ENCODE data around the gene DCPS. TPM values are rescaled to one million over a fixed set of nuclear protein-coding genes. Genes with fewer than 3 reads are reported as not detected.
A peak's percentile ranks its signal among the peaks of the same experiment; 100 is the strongest.

DCPS gene
- total RNA-seq, 1 donor from 2014 or later: 11.3 TPM

- Histone ChIP-seq H3K27me3 (ENCODE audit: insufficient read depth, low read length) (no peaks in the 10 kb centered on the region), H3K4me3 (ENCODE audit: insufficient read depth, low read depth, low read length) (no peak overlapping the region), H3K4me1 (ENCODE audit: insufficient read depth, low read length) (peaks cover 32% of the 10 kb centered on the region), H4K20me1 (ENCODE audit: insufficient read depth, low read length) (peaks cover 18% of the 10 kb centered on the region), H3K4me2 (ENCODE audit: low read length) (no peak overlapping the region), H3K9ac (ENCODE audit: low read length) (no peak overlapping the region), H3K9me3 (ENCODE audit: insufficient read depth, low read depth, low read length) (no peaks in the 10 kb centered on the region), H3K79me2 (ENCODE audit: insufficient read depth, low read length) (peaks cover 39% of the 10 kb centered on the region), H3K36me3 (ENCODE audit: insufficient read depth, low read length) (no peaks in the 10 kb centered on the region), H2AFZ (ENCODE audit: low read depth, low read length) (no peak overlapping the region), H3K27ac (ENCODE audit: low read depth, low read length) (no peak overlapping the region)
- TF ChIP-seq EZH2 (IDR thresholded peaks at IDR 0.05; ENCODE audit: insufficient read depth, low read length): no peak
- TF ChIP-seq, protein P1, sequence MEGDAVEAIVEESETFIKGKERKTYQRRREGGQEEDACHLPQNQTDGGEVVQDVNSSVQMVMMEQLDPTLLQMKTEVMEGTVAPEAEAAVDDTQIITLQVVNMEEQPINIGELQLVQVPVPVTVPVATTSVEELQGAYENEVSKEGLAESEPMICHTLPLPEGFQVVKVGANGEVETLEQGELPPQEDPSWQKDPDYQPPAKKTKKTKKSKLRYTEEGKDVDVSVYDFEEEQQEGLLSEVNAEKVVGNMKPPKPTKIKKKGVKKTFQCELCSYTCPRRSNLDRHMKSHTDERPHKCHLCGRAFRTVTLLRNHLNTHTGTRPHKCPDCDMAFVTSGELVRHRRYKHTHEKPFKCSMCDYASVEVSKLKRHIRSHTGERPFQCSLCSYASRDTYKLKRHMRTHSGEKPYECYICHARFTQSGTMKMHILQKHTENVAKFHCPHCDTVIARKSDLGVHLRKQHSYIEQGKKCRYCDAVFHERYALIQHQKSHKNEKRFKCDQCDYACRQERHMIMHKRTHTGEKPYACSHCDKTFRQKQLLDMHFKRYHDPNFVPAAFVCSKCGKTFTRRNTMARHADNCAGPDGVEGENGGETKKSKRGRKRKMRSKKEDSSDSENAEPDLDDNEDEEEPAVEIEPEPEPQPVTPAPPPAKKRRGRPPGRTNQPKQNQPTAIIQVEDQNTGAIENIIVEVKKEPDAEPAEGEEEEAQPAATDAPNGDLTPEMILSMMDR (IDR thresholded peaks at IDR 0.05; ENCODE audit: insufficient read depth, low read depth, low read length): no peak
- H3K4me3 Mint-ChIP-seq (ENCODE audit: unreplicated experiment): no peak overlapping the region
- FAIRE-seq (no peak), DNase-seq (ENCODE audit: low read depth) (no peak)
- H3K36me3 Mint-ChIP-seq (ENCODE audit: low read depth, unreplicated experiment): peaks cover 5% of the 10 kb centered on the region
- no peaks in the 10 kb centered on the region for H3K9me3 Mint-ChIP-seq (ENCODE audit: unreplicated experiment)
- peaks cover 21% of the 10 kb centered on the region for H3K4me1 Mint-ChIP-seq (ENCODE audit: low read depth, unreplicated experiment)
- H3K27ac Mint-ChIP-seq (ENCODE audit: unreplicated experiment): no peak overlapping the region
- H3K27me3 Mint-ChIP-seq (ENCODE audit: low read depth, unreplicated experiment): no peaks in the 10 kb centered on the region
These were observed 47.0 kb downstream of the DCPS start for GRCh38 chr11:126350836-126351235.

DNA sequence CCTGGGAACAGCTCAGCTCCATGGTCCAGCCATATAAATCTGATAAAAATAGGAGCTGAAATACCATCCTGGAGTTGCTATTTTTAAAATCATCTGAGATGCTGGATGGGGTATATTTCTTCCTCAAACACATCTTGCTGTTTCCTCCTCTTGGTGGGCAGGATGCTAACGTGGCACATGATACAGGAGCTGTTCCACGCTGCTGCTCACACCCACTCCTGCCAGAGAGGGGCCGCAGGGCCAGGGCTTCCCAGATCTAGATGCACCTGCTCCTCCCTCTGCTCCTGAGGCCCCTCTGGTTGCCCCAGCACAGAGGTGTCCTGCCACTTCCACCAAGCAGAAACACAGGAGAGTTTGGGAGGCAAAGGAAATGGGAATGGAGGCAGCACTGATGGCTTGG lies 48.3 kb downstream of the DCPS start:
- Histone ChIP-seq H2AFZ (ENCODE audit: low read depth, low read length) (no peak overlapping the region), H3K4me2 (ENCODE audit: low read length) (no peak overlapping the region), H3K4me1 (ENCODE audit: insufficient read depth, low read length) (peaks cover 36% of the 10 kb centered on the region), H3K9me3 (ENCODE audit: insufficient read depth, low read depth, low read length) (no peaks in the 10 kb centered on the region), H3K36me3 (ENCODE audit: insufficient read depth, low read length) (no peaks in the 10 kb centered on the region), H3K79me2 (ENCODE audit: insufficient read depth, low read length) (peaks cover 51% of the 10 kb centered on the region), H3K27ac (ENCODE audit: low read depth, low read length) (no peak overlapping the region), H3K4me3 (ENCODE audit: insufficient read depth, low read depth, low read length) (no peak overlapping the region), H3K27me3 (ENCODE audit: insufficient read depth, low read length) (no peaks in the 10 kb centered on the region), H4K20me1 (ENCODE audit: insufficient read depth, low read length) (peaks cover 18% of the 10 kb centered on the region), H3K9ac (ENCODE audit: low read length) (no peak overlapping the region)
- no peak overlapping the region for H3K27ac Mint-ChIP-seq (ENCODE audit: unreplicated experiment)
- H3K4me1 Mint-ChIP-seq (ENCODE audit: low read depth, unreplicated experiment): peaks cover 18% of the 10 kb centered on the region
- no peaks in the 10 kb centered on the region for H3K9me3 Mint-ChIP-seq (ENCODE audit: unreplicated experiment)
- H3K36me3 Mint-ChIP-seq (ENCODE audit: low read depth, unreplicated experiment): peaks cover 2% of the 10 kb centered on the region
- no peak for DNase-seq (ENCODE audit: low read depth)
- no peaks in the 10 kb centered on the region for H3K27me3 Mint-ChIP-seq (ENCODE audit: low read depth, unreplicated experiment)
- no peak overlapping the region for H3K4me3 Mint-ChIP-seq (ENCODE audit: unreplicated experiment)
- FAIRE-seq: no peak
- TF ChIP-seq, protein P1 (IDR thresholded peaks at IDR 0.05; ENCODE audit: insufficient read depth, low read depth, low read length): no peak
- no peak for TF ChIP-seq EZH2 (IDR thresholded peaks at IDR 0.05; ENCODE audit: insufficient read depth, low read length)

DNA sequence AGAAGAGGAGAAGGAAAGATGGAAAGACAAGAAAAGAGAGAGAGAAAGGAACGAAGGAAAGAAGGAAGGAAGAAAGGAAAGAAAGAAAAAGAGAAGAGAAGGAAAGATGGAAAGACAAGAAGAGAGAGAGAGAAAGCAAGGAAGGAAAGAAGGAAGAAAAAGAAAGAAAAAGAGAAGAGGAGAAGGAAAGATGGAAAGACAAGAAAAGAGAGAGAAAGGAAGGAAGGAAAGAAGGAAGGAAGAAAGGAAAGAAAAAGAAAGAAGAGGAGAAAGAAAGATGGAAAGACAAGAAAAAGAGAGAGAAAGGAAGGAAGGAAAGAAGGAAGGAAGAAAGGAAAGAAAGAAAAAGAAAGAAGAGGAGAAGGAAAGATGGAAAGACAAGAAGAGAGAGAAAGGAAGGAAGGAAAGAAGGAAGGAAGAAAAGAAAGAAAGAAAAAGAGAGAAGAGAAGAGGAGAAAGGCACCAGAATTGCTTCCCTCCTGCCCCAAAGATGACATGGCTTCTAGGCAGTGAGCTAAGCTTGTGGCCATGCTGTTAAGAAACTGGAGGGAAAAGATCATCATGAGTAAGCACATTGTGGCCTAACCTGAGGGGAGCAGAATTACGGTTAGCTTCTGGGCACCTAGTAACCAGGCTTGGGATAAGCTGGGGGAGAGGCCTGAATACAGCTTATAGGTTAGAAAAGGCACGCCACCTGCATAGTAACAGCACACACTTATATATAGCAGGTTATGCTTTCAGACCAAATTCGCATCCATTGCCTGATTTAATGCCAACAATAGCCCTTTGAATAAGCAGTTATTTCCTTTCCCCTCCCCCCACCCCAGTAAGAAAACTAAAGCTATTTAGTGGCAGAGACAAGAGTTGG lies 49.3 kb downstream of the DCPS start:
- Mint-ChIP-seq H3K27me3 (ENCODE audit: low read depth, unreplicated experiment) (no peaks in the 10 kb centered on the region), H3K36me3 (ENCODE audit: low read depth, unreplicated experiment) (peaks cover 2% of the 10 kb centered on the region), H3K27ac (ENCODE audit: unreplicated experiment) (peak overlapping the region; percentile 18), H3K4me3 (ENCODE audit: unreplicated experiment) (peak overlapping the region; percentile 21), H3K9me3 (ENCODE audit: unreplicated experiment) (no peaks in the 10 kb centered on the region), H3K4me1 (ENCODE audit: low read depth, unreplicated experiment) (peaks cover 18% of the 10 kb centered on the region)
- no peak overlapping the region for H3K9ac ChIP-seq (ENCODE audit: low read length)
- no peak for FAIRE-seq
- H3K4me2 ChIP-seq (ENCODE audit: low read length): peak overlapping the region; percentile 67
- H3K4me1 ChIP-seq (ENCODE audit: insufficient read depth, low read length): peaks cover 37% of the 10 kb centered on the region
- H3K27me3 ChIP-seq (ENCODE audit: insufficient read depth, low read length): no peaks in the 10 kb centered on the region
- H3K9me3 ChIP-seq (ENCODE audit: insufficient read depth, low read depth, low read length): no peaks in the 10 kb centered on the region
- H4K20me1 ChIP-seq (ENCODE audit: insufficient read depth, low read length): peaks cover 19% of the 10 kb centered on the region
- H3K36me3 ChIP-seq (ENCODE audit: insufficient read depth, low read length): no peaks in the 10 kb centered on the region
- H3K79me2 ChIP-seq (ENCODE audit: insufficient read depth, low read length): peaks cover 55% of the 10 kb centered on the region
- peak; percentile 65 for DNase-seq (ENCODE audit: low read depth)
- TF ChIP-seq, protein P1 (IDR thresholded peaks at IDR 0.05; ENCODE audit: insufficient read depth, low read depth, low read length): no peak
- no peak for TF ChIP-seq EZH2 (IDR thresholded peaks at IDR 0.05; ENCODE audit: insufficient read depth, low read length)
- H2AFZ ChIP-seq (ENCODE audit: low read depth, low read length): no peak overlapping the region
- H3K27ac ChIP-seq (ENCODE audit: low read depth, low read length): peak overlapping the region; percentile 23
- no peak overlapping the region for H3K4me3 ChIP-seq (ENCODE audit: insufficient read depth, low read depth, low read length)

All from astrocyte (in vitro differentiated cells and primary cell).